Bladder microvascular endothelial cell (primary cell): ENCODE results near the gene CACNA1F. TPM values are rescaled to one million over a fixed set of nuclear protein-coding genes. Genes with fewer than 3 reads are reported as not detected.

Experiments used
- total RNA-seq: library from RNA; depleted of rRNA; stranded (reverse); fragments of >200 nt; gene quantifications from 2 replicates; pipeline ENCODE4 v1.2.3, GENCODE V29; 2014

Gene CACNA1F
- total RNA-seq: under 0.01 and 0.31 TPM in 2 replicates

DNA sequence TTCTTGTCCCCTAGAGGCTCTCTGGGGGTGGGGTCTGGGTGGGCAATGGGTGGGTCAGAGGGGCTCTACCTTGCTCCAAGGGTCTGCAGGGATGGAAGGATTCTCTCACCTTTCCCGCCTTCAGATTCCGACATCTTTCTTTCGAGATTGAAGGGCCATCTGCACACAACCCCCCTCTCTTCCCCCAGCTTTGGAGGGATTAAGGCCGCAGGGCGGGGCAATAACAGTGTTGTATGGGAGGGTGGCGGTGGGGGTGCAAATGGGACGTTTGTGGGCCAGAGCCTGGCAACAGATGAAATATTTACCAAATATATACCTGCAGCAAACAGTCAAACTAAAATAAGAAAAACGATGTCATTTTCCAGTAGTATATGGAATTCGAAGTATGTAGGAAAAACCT is at the start of gene CACNA1F:
CACNA1F (minus strand) TSS at position 165 of the 400 bp plus-strand sequence; CDS start at position 134, 31 bp downstream.

GRCh38 chrX:49269767-49270248 is 36.7 kb upstream of the CACNA1F start, which contains the start of gene PPP1R3F:
Gene PPP1R3F (plus strand): TSS chrX:49269793. CDS start chrX:49269870, 77 bp downstream.

GRCh38 chrX:49264460-49264859 is 31.3 kb upstream of the CACNA1F start, which contains the start of gene FOXP3:
Gene FOXP3 (minus strand): TSS chrX:49264710. CDS start chrX:49258505, 6,205 bp downstream.

DNA sequence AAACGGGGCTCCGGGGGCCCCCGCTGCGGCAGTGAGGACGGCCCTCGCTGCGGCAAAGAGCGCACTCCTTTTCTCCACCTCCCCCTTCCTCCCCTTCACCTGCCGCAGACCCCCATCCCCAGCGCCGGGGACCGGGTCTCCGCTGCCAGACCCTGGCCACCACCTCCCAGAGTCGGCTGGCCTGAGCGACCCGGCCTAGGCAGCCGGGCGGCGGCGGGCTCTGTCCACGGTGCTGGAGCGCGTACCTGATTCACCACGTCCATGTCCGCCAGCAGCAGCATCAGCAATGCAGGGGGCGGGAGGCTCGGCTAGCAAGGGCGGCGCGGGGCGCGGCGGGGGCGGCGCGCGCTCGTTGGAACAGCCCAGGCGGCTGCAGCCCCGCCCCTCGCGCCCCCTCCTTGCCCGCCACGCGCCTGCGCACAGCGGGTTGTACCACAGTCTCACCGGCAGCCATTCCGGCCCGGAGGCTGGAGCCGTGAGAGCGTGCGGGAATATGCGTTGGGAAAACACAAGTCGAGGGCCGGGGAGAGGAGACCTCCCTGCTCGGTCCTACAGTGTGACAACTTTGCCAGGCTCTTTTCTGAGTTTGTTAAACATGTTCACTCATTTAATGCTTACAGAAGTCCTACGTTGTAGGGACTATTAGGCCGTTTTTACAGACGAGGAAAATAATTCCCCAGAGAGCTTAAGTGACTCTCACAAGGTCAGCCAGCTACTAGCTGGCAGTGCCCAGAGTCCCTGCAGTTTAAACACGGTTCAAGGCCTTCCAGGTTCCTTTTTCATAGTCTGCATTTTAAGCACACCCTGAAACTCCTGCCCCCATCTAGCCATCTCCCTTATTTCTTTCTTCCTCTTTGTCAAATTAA is 33.0 kb downstream of the CACNA1F start, which contains the start of gene SYP:
SYP (minus strand) TSS at position 288 of the 866 bp plus-strand sequence; CDS start at position 281, 7 bp downstream.

GRCh38 chrX:49186125-49187027 is 46.8 kb downstream of the CACNA1F start, which contains the start of gene PRICKLE3:
Gene PRICKLE3 (minus strand): TSS chrX:49186373. CDS start chrX:49186297, 76 bp downstream.

GRCh38 chrX:49171752-49172279 is 61.3 kb downstream of the CACNA1F start, which contains the start of gene PLP2:
Gene PLP2 (plus strand): TSS chrX:49171898. CDS start chrX:49172001, 103 bp downstream.

DNA sequence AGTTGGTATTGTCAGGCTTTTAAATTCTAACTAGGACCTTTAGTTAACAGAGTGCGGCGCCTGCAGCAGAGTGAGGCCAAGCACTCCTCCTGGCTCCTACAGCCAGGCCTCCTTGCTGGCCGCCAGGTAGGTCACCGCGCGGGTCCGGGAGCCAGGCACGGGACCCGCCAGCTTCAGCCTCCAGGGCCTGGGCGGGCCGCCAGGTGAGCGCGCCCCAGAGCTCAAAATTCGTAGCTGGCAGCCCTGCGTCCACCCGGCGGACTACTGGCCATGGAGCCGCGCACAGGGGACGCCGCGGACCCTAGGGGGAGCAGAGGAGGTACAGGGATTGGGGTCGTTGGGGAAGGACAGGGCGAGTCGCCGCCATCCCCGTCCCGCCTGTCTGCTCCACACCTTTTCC is 70.5 kb downstream of the CACNA1F start, which contains the start of gene MAGIX:
MAGIX (plus strand) TSS at position 139 of the 400 bp plus-strand sequence; CDS start at position 271, 132 bp downstream.

Other genes starting within 250 kb of the CACNA1F start
- gene GRIPAP1, start 231.1 kb downstream of the CACNA1F start, total RNA-seq: 23.3 and 40.8 TPM in 2 replicates
- gene TFE3, start 190.0 kb downstream of the CACNA1F start, total RNA-seq: 10.8 and 21.8 TPM in 2 replicates
- 0.49 and 1.7 TPM in 2 replicates for gene CCDC120, start 174.3 kb downstream of the CACNA1F start, total RNA-seq
- 2.6 and 5.0 TPM in 2 replicates for gene PRAF2, start 159.3 kb downstream of the CACNA1F start, total RNA-seq
- 20.2 and 25.9 TPM in 2 replicates for gene WDR45, start 153.5 kb downstream of the CACNA1F start, total RNA-seq
- gene GPKOW, start 109.6 kb downstream of the CACNA1F start, total RNA-seq: 25.3 and 27.3 TPM in 2 replicates
- gene MAGIX, start 70.6 kb downstream of the CACNA1F start, total RNA-seq: 0.32 and 1.1 TPM in 2 replicates
- 9.0 and 10.2 TPM in 2 replicates for gene PLP2, start 61.4 kb downstream of the CACNA1F start, total RNA-seq
- 4.0 and 9.7 TPM in 2 replicates for gene PRICKLE3, start 47.0 kb downstream of the CACNA1F start, total RNA-seq
- 0.31 and 0.32 TPM in 2 replicates for gene SYP, start 33.1 kb downstream of the CACNA1F start, total RNA-seq
- 8.1 and 8.6 TPM in 2 replicates for gene CCDC22, start 2.1 kb upstream of the CACNA1F start, total RNA-seq
- gene FOXP3, start 31.4 kb upstream of the CACNA1F start, total RNA-seq: not detected in 2 replicates
- gene PPP1R3F, start 36.5 kb upstream of the CACNA1F start, total RNA-seq: 1.1 and 4.2 TPM in 2 replicates
- gene GAGE10, start 70.3 kb upstream of the CACNA1F start, total RNA-seq: not detected in 2 replicates
- gene GAGE12J, start 88.7 kb upstream of the CACNA1F start, total RNA-seq: not detected in 2 replicates
- gene GAGE13, start 98.2 kb upstream of the CACNA1F start, total RNA-seq: not detected in 2 replicates